RWPE1 (cell line): ENCODE data around the gene SURF1.

Experiments
- CTCF ChIA-PET: fragments of 350-600 bp; sonication (Branson Sonifier 250); formaldehyde crosslinking; extraction: SDS; loops from one replicate; lab custom pipeline; 2021; lab: Yijun Ruan, JAX
- POLR2A ChIA-PET: fragments of 400-600 bp; formaldehyde crosslinking; extraction: SDS; loops from one replicate; lab custom pipeline; 2020; ENCODE audit warnings: antibody characterized with exemption; ENCODE audit not compliant: low non-redundant PET; lab: Yijun Ruan, JAX
- DNase-seq: peaks from one replicate; pipeline ENCODE4 v3.0.0; 2012; ENCODE audit warnings: low spot score
- H3K27ac ChIP-seq: fragments of 450-650 bp; 2 replicates; pipeline ENCODE4 v1.5.1; 2017
- CTCF ChIP-seq: fragments of 450-650 bp; conservative IDR thresholded peaks from 2 replicates; pipeline ENCODE4 v1.5.1; 2017; ENCODE audit warnings: low read depth, mild to moderate bottlenecking

The SURF1 gene

GRCh38 chr9:133344979-133345378 is 11.3 kb downstream of the SURF1 start:
- TF ChIP-seq CTCF, result no peak
- CTCF ChIA-PET, result no interaction called here
- POLR2A ChIA-PET, result no interaction called here
- DNase-seq, result no peak
- H3K27ac ChIP-seq, result peak overlapping the region; percentile 93; the same call in 1 of the 2 replicates

- DNase-seq, result no peak
- H3K27ac ChIP-seq, result peak overlapping the region; percentile 21; the same call in 1 of the 2 replicates
- ChIA-PET POLR2A (no interaction called here), CTCF (interaction anchor here (0.5 kb wide), 1 partner anchor 186 kb away, joined by 3 read pairs; no protein-coding TSS in a partner anchor)
- TF ChIP-seq CTCF, result no peak
Observed at GRCh38 chr9:133344071-133344470, 12.2 kb downstream of the SURF1 start.

- TF ChIP-seq CTCF, result no peak
- CTCF ChIA-PET, result interaction anchor here (0.7 to 2.0 kb wide), 6 partner anchors 13 to 157 kb away, joined by 3 to 11 read pairs (median 4); partner anchors contain the start of genes SURF1 and SURF2
- H3K27ac ChIP-seq, result peak overlapping the region; percentile 21
- POLR2A ChIA-PET, result interaction anchor here (0.6 kb wide), 1 partner anchor 8 kb away, joined by 3 read pairs; no protein-coding TSS in a partner anchor
- no peak for DNase-seq
Observed at GRCh38 chr9:133342570-133342969, 13.7 kb downstream of the SURF1 start.

GRCh38 chr9:133342069-133342406 is 14.2 kb downstream of the SURF1 start:
- DNase-seq, result no peak
- TF ChIP-seq CTCF, result no peak
- ChIA-PET POLR2A (no interaction called here), CTCF (interaction anchor here (0.5 to 2.0 kb wide), 7 partner anchors 8 to 144 kb away, joined by 3 to 11 read pairs (median 3); partner anchors contain the start of genes SURF1 and SURF2)
- peak overlapping the region; percentile 21 for H3K27ac ChIP-seq

- peak overlapping the region; percentile 21 for H3K27ac ChIP-seq
- POLR2A ChIA-PET, result no interaction called here
- CTCF ChIA-PET, result interaction anchor here (0.5 to 2.0 kb wide), 7 partner anchors 9 to 145 kb away, joined by 3 to 11 read pairs (median 3); partner anchors contain the start of genes SURF1 and SURF2
- TF ChIP-seq CTCF, result no peak
- no peak for DNase-seq
Observed at GRCh38 chr9:133341369-133342068, 14.8 kb downstream of the SURF1 start.

- DNase-seq, result no peak
- POLR2A ChIA-PET, result no interaction called here
- CTCF ChIA-PET, result interaction anchor here (0.6 to 1.4 kb wide), 2 partner anchors 19 to 145 kb away, joined by 4 read pairs; no protein-coding TSS in a partner anchor
- peak overlapping the region; percentile 21 for H3K27ac ChIP-seq
- no peak for TF ChIP-seq CTCF
Observed at GRCh38 chr9:133340916-133341315, 15.4 kb downstream of the SURF1 start.
